A549 (cell line): ENCODE data around the gene FAT1. TPM values are rescaled to one million over a fixed set of nuclear protein-coding genes. Genes with fewer than 3 reads are reported as not detected.

Experiments used
- ATAC-seq, 2 experiments: fragments of 200-7000 bp in 1 of 2; fragments of >200 bp in 1 of 2; cut with Nextera tagmentation in 1 of 2; cut with Tn5 transposase in 1 of 2; 3 replicates each; pipeline versions ENCODE4 v1.8.0 to v1.9.1; 2018 to 2020; ENCODE audit warnings: mild to moderate bottlenecking in 1 of 2, moderate library complexity in 1 of 2
- CTCF ChIA-PET: fragments of 300-600 bp; sonication (Branson Sonifier 250); formaldehyde crosslinking; extraction: SDS; loops from one replicate; lab custom pipeline; 2021; ENCODE audit warnings: antibody characterized with exemption, inconsistent platforms; lab: Yijun Ruan, JAX
- POLR2A ChIA-PET: fragments of 350-600 bp; formaldehyde crosslinking; extraction: SDS; loops from one replicate; lab custom pipeline; 2021; ENCODE audit warnings: antibody characterized with exemption, inconsistent platforms; lab: Yijun Ruan, JAX
- DNase-seq, 2 experiments: peaks; one replicate each; pipeline versions ENCODE4 v3.0.0 to v3.0.0-alpha.2; 2011 to 2016; ENCODE audit warnings: low read depth in 1 of 2, low spot score in 1 of 2
- FAIRE-seq: peaks from 2 replicates; lab custom pipeline; 2011; peaks lifted over from hg19 to GRCh38; lab: Jason Lieb, UNC
- H3K27ac ChIP-seq, 2 experiments: fragments of >200 bp; sonication (Bioruptor Twin); formaldehyde crosslinking; 3 replicates each; pipeline ENCODE4 v1.5.1; 2016 to 2017
- H3K4me1 ChIP-seq: fragments of >200 bp; sonication (Bioruptor Twin); formaldehyde crosslinking; 3 replicates; pipeline ENCODE4 v1.6.1; 2016
- H3K4me2 ChIP-seq: fragments of >200 bp; sonication (Bioruptor Twin); formaldehyde crosslinking; 3 replicates; pipeline ENCODE4 v1.6.1; 2016
- H3K4me3 ChIP-seq: fragments of >200 bp; sonication (Bioruptor Twin); formaldehyde crosslinking; 3 replicates; pipeline ENCODE4 v1.5.1; 2016
- H3K9me3 ChIP-seq: fragments of >200 bp; sonication (Bioruptor Twin); formaldehyde crosslinking; 3 replicates; pipeline ENCODE4 v1.6.1; 2016
- BCL3 ChIP-seq: fragments of >200 bp; sonication (Bioruptor Twin); formaldehyde crosslinking; IDR thresholded peaks from 3 replicates; pipeline ENCODE4 v1.6.1; 2016
- BHLHE40 ChIP-seq: IDR thresholded peaks from 2 replicates; pipeline ENCODE4 v1.6.1; 2012; ENCODE audit warnings: low read depth, low read length, inconsistent platforms
- CBX8 ChIP-seq: fragments of 200-600 bp; sonication (generic); IDR thresholded peaks from 2 replicates; pipeline ENCODE4 v1.6.1; 2016
- CHD4 ChIP-seq: fragments of 200-600 bp; sonication (generic); IDR thresholded peaks from 2 replicates; pipeline ENCODE4 v1.6.1; 2016; ENCODE audit warnings: antibody characterized with exemption, mild to moderate bottlenecking, borderline replicate concordance
- FOSB ChIP-seq: fragments of 250-450 bp; sonication (Bioruptor Pico); IDR thresholded peaks from 2 replicates; pipeline ENCODE4 v1.5.0; 2020; ENCODE audit warnings: mild to moderate bottlenecking, moderate library complexity
- FOSL2 ChIP-seq, 2 experiments: fragments of 450-650 bp in 1 of 2; fragments of >200 bp in 1 of 2; sonication (Bioruptor Twin) in 1 of 2; formaldehyde crosslinking; IDR thresholded peaks; 2 replicates each; pipeline versions ENCODE4 v1.5.0 to v1.6.1; 2016 to 2020; ENCODE audit warnings: mild to moderate bottlenecking in 1 of 2, moderate library complexity in 1 of 2
- GATA3 ChIP-seq: IDR thresholded peaks from 2 replicates; pipeline ENCODE4 v1.6.1; 2012; ENCODE audit warnings: borderline replicate concordance
- HEYL ChIP-seq: fragments of 250-450 bp; sonication (Bioruptor Pico); IDR thresholded peaks from 2 replicates; pipeline ENCODE4 v1.8.0; 2021; ENCODE audit warnings: mild to moderate bottlenecking, moderate library complexity
- HOXA7 ChIP-seq: fragments of 250-450 bp; sonication (Bioruptor Pico); IDR thresholded peaks from 2 replicates; pipeline ENCODE4 v1.5.0; 2020; ENCODE audit warnings: mild to moderate bottlenecking, moderate library complexity
- HOXB5 ChIP-seq: fragments of 250-450 bp; sonication (Bioruptor Pico); IDR thresholded peaks from 2 replicates; pipeline ENCODE4 v1.5.0; 2020; ENCODE audit warnings: mild to moderate bottlenecking, moderate library complexity
- KDM1A ChIP-seq: fragments of 200-600 bp; sonication (generic); IDR thresholded peaks from 2 replicates; pipeline ENCODE4 v1.6.1; 2016; ENCODE audit warnings: low read depth, mild to moderate bottlenecking
- KDM5A ChIP-seq: fragments of 200-600 bp; sonication (generic); IDR thresholded peaks from 2 replicates; pipeline ENCODE4 v1.6.1; 2016; ENCODE audit warnings: antibody characterized with exemption, mild to moderate bottlenecking
- MAFK ChIP-seq: fragments of 450-650 bp; IDR thresholded peaks from 2 replicates; pipeline ENCODE4 v1.6.1; 2014; ENCODE audit not compliant: partially characterized antibody
- MYC ChIP-seq: IDR thresholded peaks from 2 replicates; pipeline ENCODE4 v1.6.1; 2012; ENCODE audit warnings: mild to moderate bottlenecking, inconsistent platforms, low read length, improper control_type of control experiment, borderline replicate concordance
- NR3C1 ChIP-seq: fragments of >200 bp; sonication (Bioruptor Twin); formaldehyde crosslinking; IDR thresholded peaks from 3 replicates; pipeline ENCODE4 v1.6.1; 2017
- RCOR1 ChIP-seq: fragments of 150-350 bp; IDR thresholded peaks from 2 replicates; pipeline ENCODE4 v1.6.1; 2014; ENCODE audit warnings: antibody characterized with exemption, low read length, low read depth
- SMC3 ChIP-seq: fragments of >200 bp; sonication (Bioruptor Twin); formaldehyde crosslinking; IDR thresholded peaks from 3 replicates; pipeline ENCODE4 v1.6.1; 2018; ENCODE audit warnings: inconsistent platforms
- USF2 ChIP-seq: fragments of 450-650 bp; IDR thresholded peaks from 2 replicates; pipeline ENCODE4 v1.6.1; 2014; ENCODE audit warnings: antibody characterized with exemption
- ZNF302 ChIP-seq: fragments of 250-450 bp; sonication (Bioruptor Pico); IDR thresholded peaks from 2 replicates; pipeline ENCODE4 v1.9.0; 2021; ENCODE audit warnings: inconsistent platforms, mild to moderate bottlenecking, moderate library complexity
- WGBS: methylation state at CpG from one replicate; pipeline ENCODE4 v1.1.6; 2017; ENCODE audit errors: missing lambda C conversion rate; 5-methylcytosine and 5-hydroxymethylcytosine counted together
- polyA plus RNA-seq, 4 experiments: library from polyadenylated mRNA; depleted of rRNA in 3 of 4; stranded (reverse); fragments of >200 nt; fragmentation: RNase III in 1 of 4; extraction: RNeasy Plus Mini Kit Qiagen cat#74134 plus additional on column Dnase treatment in 1 of 4; gene quantifications; 2 replicates in 3 of 4; 3 replicates in 1 of 4; pipeline ENCODE4 v1.2.3, GENCODE V29; 2011 to 2017
- TF ChIP-seq, protein P1 (sequence below): IDR thresholded peaks from 2 replicates; pipeline ENCODE4 v1.6.1; 2012
- TF ChIP-seq, protein P2 (sequence below): fragments of 150-350 bp; IDR thresholded peaks from 2 replicates; pipeline ENCODE4 v1.6.1; 2014; ENCODE audit warnings: low read depth, mild to moderate bottlenecking, low read length
- TF ChIP-seq, protein P3 (sequence below): fragments of 250-450 bp; sonication (Bioruptor Pico); IDR thresholded peaks from 2 replicates; pipeline ENCODE4 v1.5.0; 2021; ENCODE audit warnings: mild to moderate bottlenecking, moderate library complexity, borderline replicate concordance
- TF ChIP-seq, protein P4 (sequence below): fragments of >200 bp; sonication (Bioruptor Twin); formaldehyde crosslinking; IDR thresholded peaks from 3 replicates; pipeline ENCODE4 v1.5.1; 2016

Gene FAT1
- polyA plus RNA-seq, 2 of the 4 experiments (the other 2 are of a cell fraction) = 62.2 to 177 TPM

DNA sequence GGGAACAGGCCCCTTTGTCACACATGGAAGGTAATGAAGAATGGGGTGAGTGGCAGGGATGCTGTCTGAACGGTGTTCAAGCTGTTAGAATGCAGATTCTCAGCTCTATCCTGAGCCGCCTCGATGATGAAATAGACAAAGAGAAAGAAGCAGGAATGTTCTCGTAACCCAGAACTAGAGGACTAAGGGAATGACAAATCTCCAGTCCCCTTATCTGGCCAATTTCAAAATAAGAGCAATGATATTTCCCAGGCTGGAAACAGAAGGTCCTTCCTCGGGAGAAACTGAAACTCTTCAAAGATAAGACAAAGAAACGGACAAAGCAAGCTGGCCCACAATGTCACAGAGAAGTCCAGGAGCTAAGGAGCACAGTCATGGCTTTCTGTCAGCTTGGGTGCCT, 138.7 kb downstream of the FAT1 start:
- no peak overlapping the region for H3K27ac ChIP-seq
- no peaks in the 10 kb centered on the region for H3K9me3 ChIP-seq
- FAIRE-seq = no peak
- DNase-seq = no peak
- no peak overlapping the region for H3K4me2 ChIP-seq
- POLR2A ChIA-PET = no interaction called here
- 87% methylated on average over 6 of the region's 6 CpGs for WGBS
- no peak for ATAC-seq
- TF ChIP-seq KDM1A (no peak), HOXB5 (CRISPR knock-in tag) (no peak), KDM5A (no peak), CBX8 (no peak), BHLHE40 (no peak), RCOR1 (no peak), HOXA7 (CRISPR knock-in tag) (no peak), USF2 (no peak), HEYL (CRISPR knock-in tag) (no peak), BCL3 (no peak), FOSL2 (IDR thresholded peaks at IDR 0.05) (no peak), FOSL2 (CRISPR knock-in tag; IDR thresholded peaks at IDR 0.05) (no peak), CHD4 (no peak), ZNF302 (CRISPR knock-in tag) (no peak), FOSB (CRISPR knock-in tag) (no peak)
- TF ChIP-seq, protein P1, sequence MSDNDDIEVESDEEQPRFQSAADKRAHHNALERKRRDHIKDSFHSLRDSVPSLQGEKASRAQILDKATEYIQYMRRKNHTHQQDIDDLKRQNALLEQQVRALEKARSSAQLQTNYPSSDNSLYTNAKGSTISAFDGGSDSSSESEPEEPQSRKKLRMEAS = no peak
- TF ChIP-seq, protein P2, sequence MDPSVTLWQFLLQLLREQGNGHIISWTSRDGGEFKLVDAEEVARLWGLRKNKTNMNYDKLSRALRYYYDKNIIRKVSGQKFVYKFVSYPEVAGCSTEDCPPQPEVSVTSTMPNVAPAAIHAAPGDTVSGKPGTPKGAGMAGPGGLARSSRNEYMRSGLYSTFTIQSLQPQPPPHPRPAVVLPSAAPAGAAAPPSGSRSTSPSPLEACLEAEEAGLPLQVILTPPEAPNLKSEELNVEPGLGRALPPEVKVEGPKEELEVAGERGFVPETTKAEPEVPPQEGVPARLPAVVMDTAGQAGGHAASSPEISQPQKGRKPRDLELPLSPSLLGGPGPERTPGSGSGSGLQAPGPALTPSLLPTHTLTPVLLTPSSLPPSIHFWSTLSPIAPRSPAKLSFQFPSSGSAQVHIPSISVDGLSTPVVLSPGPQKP = no peak
- TF ChIP-seq, protein P3, sequence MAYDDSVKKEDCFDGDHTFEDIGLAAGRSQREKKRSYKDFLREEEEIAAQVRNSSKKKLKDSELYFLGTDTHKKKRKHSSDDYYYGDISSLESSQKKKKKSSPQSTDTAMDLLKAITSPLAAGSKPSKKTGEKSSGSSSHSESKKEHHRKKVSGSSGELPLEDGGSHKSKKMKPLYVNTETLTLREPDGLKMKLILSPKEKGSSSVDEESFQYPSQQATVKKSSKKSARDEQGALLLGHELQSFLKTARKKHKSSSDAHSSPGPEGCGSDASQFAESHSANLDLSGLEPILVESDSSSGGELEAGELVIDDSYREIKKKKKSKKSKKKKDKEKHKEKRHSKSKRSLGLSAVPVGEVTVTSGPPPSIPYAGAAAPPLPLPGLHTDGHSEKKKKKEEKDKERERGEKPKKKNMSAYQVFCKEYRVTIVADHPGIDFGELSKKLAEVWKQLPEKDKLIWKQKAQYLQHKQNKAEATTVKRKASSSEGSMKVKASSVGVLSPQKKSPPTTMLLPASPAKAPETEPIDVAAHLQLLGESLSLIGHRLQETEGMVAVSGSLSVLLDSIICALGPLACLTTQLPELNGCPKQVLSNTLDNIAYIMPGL (CRISPR knock-in tag) = no peak
- CTCF ChIA-PET = no interaction called here
- H3K4me1 ChIP-seq = no peaks in the 10 kb centered on the region
- no peak overlapping the region for H3K4me3 ChIP-seq

DNA sequence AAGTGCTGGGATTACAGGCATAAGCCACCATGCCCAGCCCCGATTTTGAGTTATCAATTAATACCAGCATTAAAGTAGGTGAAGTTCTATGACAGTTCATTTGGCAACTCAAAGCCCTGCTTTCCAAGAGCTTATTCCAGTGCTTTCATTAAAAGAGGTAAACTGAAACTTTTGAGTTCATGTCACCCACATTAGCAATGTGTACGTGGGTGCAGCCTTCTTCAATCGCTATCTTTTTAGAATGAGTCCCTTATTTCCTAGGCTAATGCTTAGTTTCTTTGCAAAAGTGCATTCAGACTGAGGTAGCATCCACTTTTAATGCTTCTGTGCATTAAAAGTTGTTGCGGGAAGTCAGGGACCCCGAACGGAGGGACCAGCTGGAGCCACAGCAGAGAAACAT, 142.2 kb downstream of the FAT1 start:
- Histone ChIP-seq H3K4me2 (no peak overlapping the region), H3K9me3 (no peaks in the 10 kb centered on the region), H3K27ac (no peak overlapping the region), H3K4me1 (no peaks in the 10 kb centered on the region), H3K4me3 (no peak overlapping the region)
- POLR2A ChIA-PET = no interaction called here
- WGBS = 87% methylated on average over 6 of the region's 6 CpGs
- DNase-seq (no peak), FAIRE-seq (no peak), ATAC-seq (no peak)
- CTCF ChIA-PET = no interaction called here
- TF ChIP-seq FOSB (CRISPR knock-in tag) = no peak
- TF ChIP-seq NR3C1 = no peak
- no peak for TF ChIP-seq MAFK
- TF ChIP-seq, protein P4, sequence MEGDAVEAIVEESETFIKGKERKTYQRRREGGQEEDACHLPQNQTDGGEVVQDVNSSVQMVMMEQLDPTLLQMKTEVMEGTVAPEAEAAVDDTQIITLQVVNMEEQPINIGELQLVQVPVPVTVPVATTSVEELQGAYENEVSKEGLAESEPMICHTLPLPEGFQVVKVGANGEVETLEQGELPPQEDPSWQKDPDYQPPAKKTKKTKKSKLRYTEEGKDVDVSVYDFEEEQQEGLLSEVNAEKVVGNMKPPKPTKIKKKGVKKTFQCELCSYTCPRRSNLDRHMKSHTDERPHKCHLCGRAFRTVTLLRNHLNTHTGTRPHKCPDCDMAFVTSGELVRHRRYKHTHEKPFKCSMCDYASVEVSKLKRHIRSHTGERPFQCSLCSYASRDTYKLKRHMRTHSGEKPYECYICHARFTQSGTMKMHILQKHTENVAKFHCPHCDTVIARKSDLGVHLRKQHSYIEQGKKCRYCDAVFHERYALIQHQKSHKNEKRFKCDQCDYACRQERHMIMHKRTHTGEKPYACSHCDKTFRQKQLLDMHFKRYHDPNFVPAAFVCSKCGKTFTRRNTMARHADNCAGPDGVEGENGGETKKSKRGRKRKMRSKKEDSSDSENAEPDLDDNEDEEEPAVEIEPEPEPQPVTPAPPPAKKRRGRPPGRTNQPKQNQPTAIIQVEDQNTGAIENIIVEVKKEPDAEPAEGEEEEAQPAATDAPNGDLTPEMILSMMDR = no peak
- TF ChIP-seq, protein P1 = no peak
- no peak for TF ChIP-seq MYC
- TF ChIP-seq SMC3 = no peak
- TF ChIP-seq GATA3 = no peak
- no peak for TF ChIP-seq ZNF302 (CRISPR knock-in tag)
- TF ChIP-seq KDM5A = no peak
